Jurkat, Clone E6-1 (cell line): ENCODE measurements around the gene ZNF672.
"Not testable (repeated sequence)": the region's sequence is repeated elsewhere in the genome, so short reads cannot be mapped to it uniquely, and the experiment has no call there.

Source experiments
- DNase-seq: peaks from one replicate; pipeline ENCODE4 v3.0.0-alpha.2; 2011; ENCODE audit warnings: low read depth, low spot score
- H3K4me3 ChIP-seq: 2 replicates; pipeline ENCODE4 v1.5.1; 2011; ENCODE audit warnings: mild to moderate bottlenecking, low read length, control low read depth, moderate library complexity

Gene ZNF672

GRCh38 chr1:248825909-248826760 is 11.9 kb upstream of the ZNF672 start, which contains the start of gene SH3BP5L:
TSS of gene SH3BP5L (minus strand) at chr1:248825915. CDS start at chr1:248824935, 980 bp downstream.
- H3K4me3 ChIP-seq, result peak within 1 kb of the TSS; percentile 87
- DNase-seq, result peak; percentile 96

GRCh38 chr1:248828845-248829244 is 9.2 kb upstream of the ZNF672 start:
- H3K4me3 ChIP-seq, result no peak overlapping the region
- no peak for DNase-seq

- not testable (repeated sequence) for DNase-seq, H3K4me3 ChIP-seq
Observed at GRCh38 chr1:248830718-248831017, 7.4 kb upstream of the ZNF672 start.

- DNase-seq, result no peak
- no peak overlapping the region for H3K4me3 ChIP-seq
Observed at GRCh38 chr1:248831842-248832241, 6.2 kb upstream of the ZNF672 start.

GRCh38 chr1:248834343-248834940 is 3.6 kb upstream of the ZNF672 start:
- H3K4me3 ChIP-seq, result no peak overlapping the region
- DNase-seq, result no peak

- peak overlapping the region; percentile 84 for H3K4me3 ChIP-seq
- DNase-seq, result no peak
Observed at GRCh38 chr1:248837045-248837780, 811 bp upstream of the ZNF672 start.

GRCh38 chr1:248838357-248839167 is 538 bp downstream of the ZNF672 start:
- H3K4me3 ChIP-seq, result peak overlapping the region; percentile 84
- DNase-seq, result peak; percentile 76

GRCh38 chr1:248839168-248839555 is 1.1 kb downstream of the ZNF672 start:
- H3K4me3 ChIP-seq, result peak overlapping the region; percentile 84
- DNase-seq, result no peak

- H3K4me3 ChIP-seq, result no peak overlapping the region
- no peak for DNase-seq
Observed at GRCh38 chr1:248840946-248841345, 2.9 kb downstream of the ZNF672 start.

GRCh38 chr1:248841702-248842395 is 3.8 kb downstream of the ZNF672 start:
- no peak overlapping the region for H3K4me3 ChIP-seq
- DNase-seq, result no peak

GRCh38 chr1:248842781-248843331 is 4.8 kb downstream of the ZNF672 start:
- no peak overlapping the region for H3K4me3 ChIP-seq
- DNase-seq, result no peak

GRCh38 chr1:248843687-248844086 is 5.7 kb downstream of the ZNF672 start:
- H3K4me3 ChIP-seq, result no peak overlapping the region
- no peak for DNase-seq

- no peak for DNase-seq
- H3K4me3 ChIP-seq, result no peak overlapping the region
Observed at GRCh38 chr1:248844526-248844925, 6.5 kb downstream of the ZNF672 start.

- H3K4me3 ChIP-seq, result no peak overlapping the region
- DNase-seq, result no peak
Observed at GRCh38 chr1:248847181-248847955, 9.3 kb downstream of the ZNF672 start.

- DNase-seq, result no peak
- no peak overlapping the region for H3K4me3 ChIP-seq
Observed at GRCh38 chr1:248847956-248848561, 10.0 kb downstream of the ZNF672 start.

GRCh38 chr1:248848602-248849001 is 10.6 kb downstream of the ZNF672 start:
- H3K4me3 ChIP-seq, result no peak overlapping the region
- no peak for DNase-seq

GRCh38 chr1:248849152-248849551 is 11.1 kb downstream of the ZNF672 start:
- DNase-seq, result no peak
- no peak overlapping the region for H3K4me3 ChIP-seq
